GM21367 (cell line): Measurements from ENCODE around the gene PHB1.

Experiments used
- ATAC-seq: cut with Tn5 transposase; IDR thresholded peaks from one replicate; pipeline ENCODE4 v1.9.1; 2021; ENCODE audit not compliant: unreplicated experiment

PHB1 gene

DNA sequence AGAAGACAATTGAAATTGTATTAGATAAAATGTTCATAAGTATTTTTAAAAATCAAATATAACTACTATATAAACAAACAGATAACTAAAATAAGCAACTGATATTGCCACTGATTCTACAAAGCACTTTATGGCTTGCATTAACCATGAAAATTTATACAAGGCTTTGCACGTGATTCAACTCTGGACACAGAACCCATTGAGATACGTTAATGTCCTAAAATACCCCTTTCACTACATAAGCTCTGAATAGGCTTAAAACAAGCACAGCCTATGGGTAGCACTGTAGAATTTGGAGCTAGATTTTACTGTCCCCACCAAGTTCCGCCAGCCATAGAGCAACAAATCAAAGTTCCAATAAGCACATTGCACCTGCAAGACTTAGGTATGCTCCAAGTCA lies 57.2 kb downstream of the PHB1 start:
- ATAC-seq, result no peak

- no peak for ATAC-seq
These were observed 58.4 kb downstream of the PHB1 start for GRCh38 chr17:49356320-49356719.
